HG02981 (cell line): ENCODE results near the gene SCLY.

Experiments
- ATAC-seq: cut with Tn5 transposase; IDR thresholded peaks from one replicate; pipeline ENCODE4 v1.9.1; 2021; ENCODE audit warnings: mild to moderate bottlenecking, moderate library complexity; ENCODE audit not compliant: unreplicated experiment

Gene SCLY

GRCh38 chr2:238069021-238069709 is 8.4 kb downstream of the SCLY start:
- no peak for ATAC-seq

- ATAC-seq: no peak
These were observed 9.1 kb downstream of the SCLY start for GRCh38 chr2:238069877-238070276.

- no peak for ATAC-seq
These were observed 14.6 kb downstream of the SCLY start for GRCh38 chr2:238075397-238075796.

GRCh38 chr2:238077292-238077691 is 16.5 kb downstream of the SCLY start:
- ATAC-seq: no peak

GRCh38 chr2:238079874-238080327 is 19.1 kb downstream of the SCLY start:
- ATAC-seq: no peak

GRCh38 chr2:238080518-238080917 is 19.7 kb downstream of the SCLY start:
- no peak for ATAC-seq

- ATAC-seq: no peak
These were observed 20.3 kb downstream of the SCLY start for GRCh38 chr2:238081150-238081549.

GRCh38 chr2:238081561-238081960 is 20.8 kb downstream of the SCLY start:
- no peak for ATAC-seq

- ATAC-seq: no peak
These were observed 21.4 kb downstream of the SCLY start for GRCh38 chr2:238082151-238082550.

GRCh38 chr2:238082827-238083226 is 22.0 kb downstream of the SCLY start:
- ATAC-seq: no peak

GRCh38 chr2:238083919-238084318 is 23.1 kb downstream of the SCLY start:
- ATAC-seq: no peak

GRCh38 chr2:238084761-238085160 is 24.0 kb downstream of the SCLY start:
- ATAC-seq: no peak

GRCh38 chr2:238085899-238086298 is 25.1 kb downstream of the SCLY start:
- no peak for ATAC-seq

GRCh38 chr2:238087211-238087610 is 26.4 kb downstream of the SCLY start:
- ATAC-seq: no peak

- ATAC-seq: no peak
These were observed 30.1 kb downstream of the SCLY start for GRCh38 chr2:238090887-238091286.

- no peak for ATAC-seq
These were observed 30.7 kb downstream of the SCLY start for GRCh38 chr2:238091436-238092060.

GRCh38 chr2:238092486-238093035 is 31.8 kb downstream of the SCLY start:
- no peak for ATAC-seq

- no peak for ATAC-seq
These were observed 32.7 kb downstream of the SCLY start for GRCh38 chr2:238093181-238094140.

- ATAC-seq: no peak
These were observed 33.7 kb downstream of the SCLY start for GRCh38 chr2:238094438-238095022.

GRCh38 chr2:238095143-238095542 is 34.3 kb downstream of the SCLY start:
- ATAC-seq: no peak
